ENCODE results near the gene CCDC107. TPM values are rescaled to one million over a fixed set of nuclear protein-coding genes. Genes with fewer than 3 reads are reported as not detected.

CCDC107 gene
- total RNA-seq, 2 donors from 2014 or later: 52.3 to 70.9 TPM

GRCh38 chr9:35690294-35690613 lies 32.2 kb downstream of the CCDC107 start:
- intact Hi-C loops (cut with DNase I): loop anchor here in 1 of 2 donors (5.0 kb wide), 1 partner anchor 37 kb away; no protein-coding TSS in a partner anchor
- ATAC-seq (no peak), DNase-seq (no peak)

GRCh38 chr9:35690614-35691333 lies 32.7 kb downstream of the CCDC107 start:
- intact Hi-C loops (cut with DNase I): loop anchor here in 1 of 2 donors (5.0 kb wide), 1 partner anchor 37 kb away; no protein-coding TSS in a partner anchor
- ATAC-seq (peak; percentile 69 to 71), DNase-seq (peak; percentile 85)

GRCh38 chr9:35691334-35691650 lies 33.2 kb downstream of the CCDC107 start:
- ATAC-seq: peak in 1 of 2 donors; percentile 3
- intact Hi-C loops (cut with DNase I): loop anchor here in 1 of 2 donors (5.0 kb wide), 1 partner anchor 36 kb away; no protein-coding TSS in a partner anchor
- DNase-seq: no peak

GRCh38 chr9:35691757-35692301 lies 33.7 kb downstream of the CCDC107 start:
- no peak for ATAC-seq

GRCh38 chr9:35695943-35696401 lies 37.9 kb downstream of the CCDC107 start:
- intact Hi-C loops (cut with DNase I): no loop called here
- ATAC-seq (peak in 1 of 2 donors; percentile 12), DNase-seq (no peak)

More at GRCh38 chr9:35691757-35692301, 33.7 kb downstream of the CCDC107 start:
- DNase-seq: no peak
- intact Hi-C loops (cut with DNase I): loop anchor here in 1 of 2 donors (5.0 kb wide), 1 partner anchor 35 kb away; no protein-coding TSS in a partner anchor

- DNase-seq: no peak
Observed at GRCh38 chr9:35696520-35697215, 38.6 kb downstream of the CCDC107 start.

GRCh38 chr9:35697486-35697885 lies 39.4 kb downstream of the CCDC107 start:
- DNase-seq (no peak), ATAC-seq (peak in 1 of 2 donors; percentile 8)
- intact Hi-C loops (cut with DNase I): no loop called here

More at GRCh38 chr9:35696520-35697215, 38.6 kb downstream of the CCDC107 start:
- peak; percentile 67 to 68 for ATAC-seq
- intact Hi-C loops (cut with DNase I): no loop called here

GRCh38 chr9:35698231-35698630 lies 40.1 kb downstream of the CCDC107 start:
- DNase-seq (no peak), ATAC-seq (no peak)
- intact Hi-C loops (cut with DNase I): no loop called here

GRCh38 chr9:35700031-35700430 lies 41.9 kb downstream of the CCDC107 start:
- ATAC-seq (no peak), DNase-seq (no peak)
- intact Hi-C loops (cut with DNase I): no loop called here

GRCh38 chr9:35700942-35701341 lies 42.9 kb downstream of the CCDC107 start:
- intact Hi-C loops (cut with DNase I): no loop called here
- DNase-seq: no peak
- peak; percentile 26 to 72 for ATAC-seq

- no peak for ATAC-seq
- no peak for DNase-seq
- intact Hi-C loops (cut with DNase I): no loop called here
Observed at GRCh38 chr9:35702696-35703095, 44.6 kb downstream of the CCDC107 start.

- DNase-seq (no peak), ATAC-seq (peak; percentile 16)
- intact Hi-C loops (cut with DNase I): no loop called here
Observed at GRCh38 chr9:35703906-35704672, 46.0 kb downstream of the CCDC107 start.

GRCh38 chr9:35705372-35705771 lies 47.3 kb downstream of the CCDC107 start:
- intact Hi-C loops (cut with DNase I): no loop called here
- no peak for ATAC-seq
- no peak for DNase-seq

GRCh38 chr9:35705836-35706430 lies 47.8 kb downstream of the CCDC107 start:
- ATAC-seq (no peak), DNase-seq (no peak)
- intact Hi-C loops (cut with DNase I): no loop called here

- intact Hi-C loops (cut with DNase I): no loop called here
- no peak for ATAC-seq
- no peak for DNase-seq
Observed at GRCh38 chr9:35706951-35707350, 48.9 kb downstream of the CCDC107 start.

- intact Hi-C loops (cut with DNase I): no loop called here
- DNase-seq (no peak), ATAC-seq (no peak)
Observed at GRCh38 chr9:35708146-35708545, 50.1 kb downstream of the CCDC107 start.

- intact Hi-C loops (cut with DNase I): no loop called here
- DNase-seq (no peak), ATAC-seq (peak; percentile 23 to 60)
Observed at GRCh38 chr9:35710818-35711500, 52.9 kb downstream of the CCDC107 start.

All from left cardiac atrium (tissue), 4 donors.